ENCODE results near the gene SNRK. TPM values are rescaled to one million over a fixed set of nuclear protein-coding genes. Genes with fewer than 3 reads are reported as not detected.

SNRK gene
- total and polyA plus RNA-seq, 9 of the 15 experiments (the other 6 are each of a cell fraction or from before 2014, with no cell fraction given) = 1.7 to 12.3 (median 7.3) TPM

- peak; percentile 23; the same call in 1 of the 2 replicates for TF ChIP-seq TFE3 (CRISPR knock-in tag; IDR thresholded peaks at IDR 0.05)
- TF ChIP-seq POLR2A (conservative IDR thresholded peaks at IDR 0.05) = no peak
- TF ChIP-seq CEBPG (CRISPR knock-in tag; IDR thresholded peaks at IDR 0.05) = no peak
- TF ChIP-seq CEBPG (tag; conservative IDR thresholded peaks at IDR 0.05 in 1 of 2, IDR thresholded peaks at IDR 0.05 in 1 of 2) = peak in 1 of 2 experiments; percentile 52; a peak in 2 of 4 replicates
- TF ChIP-seq ZNF354B (CRISPR knock-in tag; IDR thresholded peaks at IDR 0.05) = 0 out of 2 replicates have a peak, but pooled peaks have one; percentile 29
- TF ChIP-seq CHD7 (IDR thresholded peaks at IDR 0.05; ENCODE audit: low read depth, low read length) = no peak
- TF ChIP-seq HMG20A (CRISPR knock-in tag; conservative IDR thresholded peaks at IDR 0.05) = 0 out of 2 replicates have a peak, but pooled peaks have one; percentile 19
- no peak for TF ChIP-seq NR1H2 (CRISPR knock-in tag; IDR thresholded peaks at IDR 0.05)
Measured at GRCh38 chr3:43326891-43327581, 40.7 kb downstream of the SNRK start (continued).

Measured in K562 (cell line).